K562 (cell line): ENCODE data around the gene LRP10. TPM values are rescaled to one million over a fixed set of nuclear protein-coding genes. Genes with fewer than 3 reads are reported as not detected.

Experiments
- CBX8 ChIP-seq: fragments of 200-600 bp; sonication (generic); IDR thresholded peaks from 2 replicates; pipeline ENCODE4 v1.6.1; 2012; ENCODE audit warnings: borderline replicate concordance, mixed run types, low read depth, mild to moderate bottlenecking, moderate library complexity, mixed read lengths, low read length, control low read depth, inconsistent platforms; ENCODE audit not compliant: poor library complexity, severe bottlenecking; ENCODE audit errors: extremely low read depth
- E4F1 ChIP-seq: fragments of 250-450 bp; sonication (Bioruptor Pico); IDR thresholded peaks from 2 replicates; pipeline ENCODE4 v1.5.0; 2021; ENCODE audit warnings: mild to moderate bottlenecking, borderline replicate concordance
- OTX1 ChIP-seq: fragments of 450-650 bp; formaldehyde crosslinking; IDR thresholded peaks from 2 replicates; pipeline ENCODE4 v1.4.0; 2022; ENCODE audit warnings: mild to moderate bottlenecking
- ZEB2 ChIP-seq: fragments of 450-650 bp; IDR thresholded peaks from 2 replicates; pipeline ENCODE4 v1.6.1; 2016
- ZNF134 ChIP-seq: fragments of 250-450 bp; sonication (Bioruptor Pico); conservative IDR thresholded peaks from 2 replicates; pipeline ENCODE4 v1.4.0; 2020
- ZNF324 ChIP-seq: fragments of 250-450 bp; sonication (Bioruptor Pico); IDR thresholded peaks from 2 replicates; pipeline ENCODE4 v1.4.0; 2020; ENCODE audit warnings: mild to moderate bottlenecking
- ZNF445 ChIP-seq: fragments of 250-450 bp; sonication (Bioruptor Pico); IDR thresholded peaks from 2 replicates; pipeline ENCODE4 v1.4.0; 2020; ENCODE audit warnings: low read depth, mild to moderate bottlenecking, moderate library complexity
- ZNF655 ChIP-seq: fragments of 250-450 bp; sonication (Bioruptor Pico); IDR thresholded peaks from 2 replicates; pipeline ENCODE4 v1.5.0; 2021
- ZNF707 ChIP-seq: fragments of 250-450 bp; sonication (Bioruptor Pico); conservative IDR thresholded peaks from 2 replicates; pipeline ENCODE4 v1.8.0; 2022; ENCODE audit warnings: inconsistent platforms, mild to moderate bottlenecking, moderate library complexity
- polyA plus RNA-seq, 8 experiments: library from polyadenylated mRNA; depleted of rRNA in 4 of 8; stranded (reverse) in 5 of 8; unstranded in 3 of 8; fragments of >200 nt; fragmentation: Nextera tagmentation in 2 of 8; fragmentation: Illumina TruSeq in 1 of 8; extraction: Ambion mirVana in 2 of 8; extraction: Trizol in 1 of 8; gene quantifications; 2 replicates each; pipeline versions ENCODE4 v1.2.1 to v1.2.3, GENCODE V29; 2011 to 2014; ENCODE audit warnings: inconsistent platforms in 1 of 8, missing spikeins in 1 of 8
- total RNA-seq, 7 experiments: library from RNA; depleted of rRNA in 6 of 7; stranded (reverse); fragments of >200 nt in 6 of 7; fragmentation: Illumina TruSeq in 2 of 7; extraction: Trizol in 2 of 7; gene quantifications; 2 replicates each; pipeline versions ENCODE4 v1.2.1 to v1.2.3, GENCODE V29; 2011 to 2021; ENCODE audit warnings: low replicate concordance in 1 of 7
- TF ChIP-seq, protein P1 (sequence below): IDR thresholded peaks from 3 replicates; pipeline ENCODE4 v1.6.1; 2011; ENCODE audit warnings: borderline replicate concordance, mild to moderate bottlenecking; ENCODE audit not compliant: insufficient read length, insufficient read depth
- TF ChIP-seq, protein P2 (sequence below), 3 experiments: IDR thresholded peaks in 2 of 3; conservative IDR thresholded peaks in 1 of 3; 2 replicates each; pipeline ENCODE4 v1.5.1; 2011 to 2012; ENCODE audit warnings: low read length in 3 of 3, mild to moderate bottlenecking in 3 of 3, control low read depth in 2 of 3, improper control_type of control experiment in 1 of 3, inconsistent platforms in 1 of 3, low read depth in 1 of 3, mixed read lengths in 1 of 3, moderate library complexity in 1 of 3; ENCODE audit not compliant: insufficient read depth in 2 of 3
- TF ChIP-seq, protein P3 (sequence below): sonication (generic); formaldehyde crosslinking; IDR thresholded peaks from 2 replicates; pipeline ENCODE4 v1.4.0; 2020; ENCODE audit warnings: mild to moderate bottlenecking, missing genetic modification reagents

The LRP10 gene
- total and polyA plus RNA-seq, 9 of the 15 experiments (the other 6 are each of a cell fraction or from before 2014, with no cell fraction given), result 1.3 to 45.5 (median 10.9) TPM

DNA sequence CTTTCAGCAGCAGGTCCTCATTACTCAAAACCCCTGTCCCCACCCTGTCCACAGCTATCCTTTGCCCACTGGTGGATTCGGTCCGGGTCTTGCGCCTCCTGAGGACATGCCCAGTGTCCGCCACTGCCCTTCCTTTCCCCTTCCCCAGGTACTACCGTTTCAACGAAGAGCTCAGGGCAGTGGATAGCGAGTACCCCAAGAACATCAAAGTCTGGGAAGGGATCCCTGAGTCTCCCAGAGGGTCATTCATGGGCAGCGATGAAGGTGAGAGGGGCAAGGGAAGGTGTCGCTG lies 26.5 kb upstream of the LRP10 start (continued):
- TF ChIP-seq ZNF707 (CRISPR knock-in tag) (no peak), ZNF445 (CRISPR knock-in tag) (no peak), CBX8 (no peak), ZNF655 (CRISPR knock-in tag) (no peak), ZEB2 (no peak), OTX1 (CRISPR knock-in tag) (no peak), ZNF134 (CRISPR knock-in tag) (no peak), ZNF324 (CRISPR knock-in tag) (no peak), E4F1 (CRISPR knock-in tag) (no peak)
- TF ChIP-seq, protein P1, sequence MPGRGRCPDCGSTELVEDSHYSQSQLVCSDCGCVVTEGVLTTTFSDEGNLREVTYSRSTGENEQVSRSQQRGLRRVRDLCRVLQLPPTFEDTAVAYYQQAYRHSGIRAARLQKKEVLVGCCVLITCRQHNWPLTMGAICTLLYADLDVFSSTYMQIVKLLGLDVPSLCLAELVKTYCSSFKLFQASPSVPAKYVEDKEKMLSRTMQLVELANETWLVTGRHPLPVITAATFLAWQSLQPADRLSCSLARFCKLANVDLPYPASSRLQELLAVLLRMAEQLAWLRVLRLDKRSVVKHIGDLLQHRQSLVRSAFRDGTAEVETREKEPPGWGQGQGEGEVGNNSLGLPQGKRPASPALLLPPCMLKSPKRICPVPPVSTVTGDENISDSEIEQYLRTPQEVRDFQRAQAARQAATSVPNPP, result no peak
- TF ChIP-seq, protein P2, sequence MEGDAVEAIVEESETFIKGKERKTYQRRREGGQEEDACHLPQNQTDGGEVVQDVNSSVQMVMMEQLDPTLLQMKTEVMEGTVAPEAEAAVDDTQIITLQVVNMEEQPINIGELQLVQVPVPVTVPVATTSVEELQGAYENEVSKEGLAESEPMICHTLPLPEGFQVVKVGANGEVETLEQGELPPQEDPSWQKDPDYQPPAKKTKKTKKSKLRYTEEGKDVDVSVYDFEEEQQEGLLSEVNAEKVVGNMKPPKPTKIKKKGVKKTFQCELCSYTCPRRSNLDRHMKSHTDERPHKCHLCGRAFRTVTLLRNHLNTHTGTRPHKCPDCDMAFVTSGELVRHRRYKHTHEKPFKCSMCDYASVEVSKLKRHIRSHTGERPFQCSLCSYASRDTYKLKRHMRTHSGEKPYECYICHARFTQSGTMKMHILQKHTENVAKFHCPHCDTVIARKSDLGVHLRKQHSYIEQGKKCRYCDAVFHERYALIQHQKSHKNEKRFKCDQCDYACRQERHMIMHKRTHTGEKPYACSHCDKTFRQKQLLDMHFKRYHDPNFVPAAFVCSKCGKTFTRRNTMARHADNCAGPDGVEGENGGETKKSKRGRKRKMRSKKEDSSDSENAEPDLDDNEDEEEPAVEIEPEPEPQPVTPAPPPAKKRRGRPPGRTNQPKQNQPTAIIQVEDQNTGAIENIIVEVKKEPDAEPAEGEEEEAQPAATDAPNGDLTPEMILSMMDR (IDR thresholded peaks at IDR 0.05 in 2 of 3, conservative IDR thresholded peaks at IDR 0.05 in 1 of 3; ENCODE audit: insufficient read depth in 2 of 3, low read depth in 1 of 3, low read length in 3 of 3), result no peak
- TF ChIP-seq, protein P3, sequence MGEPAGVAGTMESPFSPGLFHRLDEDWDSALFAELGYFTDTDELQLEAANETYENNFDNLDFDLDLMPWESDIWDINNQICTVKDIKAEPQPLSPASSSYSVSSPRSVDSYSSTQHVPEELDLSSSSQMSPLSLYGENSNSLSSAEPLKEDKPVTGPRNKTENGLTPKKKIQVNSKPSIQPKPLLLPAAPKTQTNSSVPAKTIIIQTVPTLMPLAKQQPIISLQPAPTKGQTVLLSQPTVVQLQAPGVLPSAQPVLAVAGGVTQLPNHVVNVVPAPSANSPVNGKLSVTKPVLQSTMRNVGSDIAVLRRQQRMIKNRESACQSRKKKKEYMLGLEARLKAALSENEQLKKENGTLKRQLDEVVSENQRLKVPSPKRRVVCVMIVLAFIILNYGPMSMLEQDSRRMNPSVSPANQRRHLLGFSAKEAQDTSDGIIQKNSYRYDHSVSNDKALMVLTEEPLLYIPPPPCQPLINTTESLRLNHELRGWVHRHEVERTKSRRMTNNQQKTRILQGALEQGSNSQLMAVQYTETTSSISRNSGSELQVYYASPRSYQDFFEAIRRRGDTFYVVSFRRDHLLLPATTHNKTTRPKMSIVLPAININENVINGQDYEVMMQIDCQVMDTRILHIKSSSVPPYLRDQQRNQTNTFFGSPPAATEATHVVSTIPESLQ, result no peak
